ENCODE measurements around the gene FABP6.

FABP6 gene

DNA sequence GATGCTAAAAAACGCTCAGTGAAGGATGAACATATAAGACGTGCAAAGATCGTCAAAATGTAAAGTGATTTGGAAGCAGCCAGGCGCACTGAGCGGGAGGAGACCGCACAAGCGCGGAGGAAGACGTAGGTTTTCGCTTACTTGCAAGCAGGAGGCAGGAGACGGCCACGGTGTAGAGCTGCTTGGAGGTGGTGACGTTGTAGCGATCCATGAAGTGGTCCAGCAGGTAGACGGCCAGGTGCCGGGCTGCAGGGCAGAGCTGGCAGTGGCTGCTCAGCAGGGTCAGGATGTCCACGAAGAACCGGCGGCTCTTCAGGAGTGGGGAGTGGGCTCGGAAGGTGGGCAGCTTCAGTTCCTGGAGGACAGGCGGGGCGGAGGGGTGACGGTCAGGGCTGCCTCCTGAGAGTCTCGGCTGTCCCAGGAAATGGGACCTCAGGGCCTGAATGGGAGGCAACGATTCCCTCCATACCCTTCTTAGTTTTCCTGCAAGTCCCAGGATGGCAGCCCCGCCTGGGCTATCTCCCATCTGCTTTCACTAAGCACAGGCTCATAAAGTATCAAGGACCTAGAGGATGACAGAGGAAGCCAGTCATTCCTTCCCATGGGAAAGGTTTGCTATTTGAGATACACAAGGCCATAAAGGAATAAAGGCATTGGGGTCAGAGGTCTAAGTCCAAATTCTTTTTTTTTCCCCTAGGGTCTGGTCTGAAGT is 51.2 kb downstream of the FABP6 start:
- TF ChIP-seq, protein P1, sequence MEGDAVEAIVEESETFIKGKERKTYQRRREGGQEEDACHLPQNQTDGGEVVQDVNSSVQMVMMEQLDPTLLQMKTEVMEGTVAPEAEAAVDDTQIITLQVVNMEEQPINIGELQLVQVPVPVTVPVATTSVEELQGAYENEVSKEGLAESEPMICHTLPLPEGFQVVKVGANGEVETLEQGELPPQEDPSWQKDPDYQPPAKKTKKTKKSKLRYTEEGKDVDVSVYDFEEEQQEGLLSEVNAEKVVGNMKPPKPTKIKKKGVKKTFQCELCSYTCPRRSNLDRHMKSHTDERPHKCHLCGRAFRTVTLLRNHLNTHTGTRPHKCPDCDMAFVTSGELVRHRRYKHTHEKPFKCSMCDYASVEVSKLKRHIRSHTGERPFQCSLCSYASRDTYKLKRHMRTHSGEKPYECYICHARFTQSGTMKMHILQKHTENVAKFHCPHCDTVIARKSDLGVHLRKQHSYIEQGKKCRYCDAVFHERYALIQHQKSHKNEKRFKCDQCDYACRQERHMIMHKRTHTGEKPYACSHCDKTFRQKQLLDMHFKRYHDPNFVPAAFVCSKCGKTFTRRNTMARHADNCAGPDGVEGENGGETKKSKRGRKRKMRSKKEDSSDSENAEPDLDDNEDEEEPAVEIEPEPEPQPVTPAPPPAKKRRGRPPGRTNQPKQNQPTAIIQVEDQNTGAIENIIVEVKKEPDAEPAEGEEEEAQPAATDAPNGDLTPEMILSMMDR (IDR thresholded peaks at IDR 0.05; ENCODE audit: insufficient read depth, low read length, poor library complexity, severe bottlenecking): no peak

DNA sequence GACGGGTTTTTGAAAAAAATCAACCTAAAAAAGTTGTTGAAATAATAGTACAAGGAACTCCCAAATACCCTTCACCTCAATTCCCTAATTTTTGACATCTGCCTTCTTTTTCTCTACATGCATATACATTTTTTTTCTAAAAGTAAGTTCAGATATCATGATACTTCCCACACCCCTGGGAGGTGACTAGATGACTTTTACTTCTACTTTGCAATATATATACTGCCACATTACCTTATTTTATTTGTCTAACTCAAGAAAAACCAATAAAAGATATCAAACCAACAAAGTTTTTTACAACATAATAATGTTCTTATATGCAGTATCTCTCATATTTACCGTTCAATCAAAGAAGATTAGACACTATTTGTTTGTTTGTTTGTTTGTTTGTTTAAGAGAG is 52.0 kb downstream of the FABP6 start:
- H3K36me3 ChIP-seq (ENCODE audit: control insufficient read depth, insufficient read depth, low read length): no peaks in the 10 kb centered on the region
- no peak overlapping the region for H3K4me3 ChIP-seq (replicated peaks; ENCODE audit: low read depth, low read length)
- no peak for DNase-seq (ENCODE audit: extremely low read depth, insufficient read length)
- H3K27me3 ChIP-seq (replicated peaks; ENCODE audit: control insufficient read depth, insufficient read depth, low read length): no peaks in the 10 kb centered on the region; the same call in 1 of the 2 replicates
- TF ChIP-seq, protein P1 (IDR thresholded peaks at IDR 0.05; ENCODE audit: insufficient read depth, low read length, poor library complexity, severe bottlenecking): no peak

More for the DNA sequence above, 51.2 kb downstream of the FABP6 start:
- Histone ChIP-seq H3K36me3 (ENCODE audit: control insufficient read depth, insufficient read depth, low read length) (no peaks in the 10 kb centered on the region), H3K27me3 (replicated peaks; ENCODE audit: control insufficient read depth, insufficient read depth, low read length) (no peaks in the 10 kb centered on the region; the same call in 1 of the 2 replicates), H3K4me3 (replicated peaks; ENCODE audit: low read depth, low read length) (no peak overlapping the region)
- no peak for DNase-seq (ENCODE audit: extremely low read depth, insufficient read length)

DNA sequence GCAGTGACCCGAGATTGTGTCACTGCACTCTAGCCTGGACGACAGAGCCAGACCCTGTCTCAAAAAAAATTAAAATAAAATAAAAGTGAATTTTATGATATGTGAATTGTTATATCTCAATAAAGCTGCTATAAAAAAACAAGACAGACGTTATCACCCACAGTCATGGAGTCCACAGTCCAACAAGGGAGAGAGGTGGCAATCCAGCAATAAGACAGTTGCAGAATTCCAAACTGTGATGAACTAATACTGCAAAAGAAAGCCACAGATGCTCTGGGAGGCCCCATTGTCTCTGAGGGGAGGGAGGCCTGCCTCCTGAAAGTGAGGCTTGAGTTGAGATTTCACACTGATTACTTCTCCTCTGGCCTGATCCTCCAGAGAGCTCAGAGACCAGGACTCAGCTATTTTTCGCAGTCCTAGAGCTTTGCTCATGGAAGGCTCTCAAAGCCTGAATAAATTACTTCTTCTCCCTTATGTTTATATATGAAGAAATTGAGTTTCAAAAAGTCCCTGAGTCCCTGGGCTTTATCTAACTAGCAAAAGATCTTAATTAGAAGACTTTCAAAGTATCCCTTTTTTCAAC is 55.1 kb downstream of the FABP6 start:
- TF ChIP-seq, protein P1 (IDR thresholded peaks at IDR 0.05; ENCODE audit: insufficient read depth, low read length, poor library complexity, severe bottlenecking): no peak

DNA sequence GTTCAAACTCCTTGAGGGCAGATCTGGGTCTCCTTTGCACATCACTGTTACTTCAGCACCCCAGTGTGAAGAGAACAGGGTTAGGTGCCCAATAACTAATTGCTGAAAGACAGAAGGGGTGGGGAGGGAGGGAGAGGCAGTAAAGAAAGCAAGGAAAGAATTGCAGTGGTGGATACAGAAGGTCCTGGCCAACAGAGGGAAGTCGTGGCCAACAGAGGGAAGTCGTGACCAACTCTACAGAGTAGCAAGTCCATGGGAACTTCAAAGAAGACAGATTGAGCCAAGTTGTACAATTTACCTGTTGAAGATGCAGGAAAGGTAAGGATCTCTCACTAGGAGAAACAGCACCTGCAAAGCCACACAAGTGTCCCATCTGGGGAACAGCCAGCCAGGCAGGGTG is 56.0 kb downstream of the FABP6 start:
- Histone ChIP-seq H3K36me3 (ENCODE audit: control insufficient read depth, insufficient read depth, low read length) (no peaks in the 10 kb centered on the region), H3K4me3 (replicated peaks; ENCODE audit: low read depth, low read length) (no peak overlapping the region), H3K27me3 (replicated peaks; ENCODE audit: control insufficient read depth, insufficient read depth, low read length) (no peaks in the 10 kb centered on the region; the same call in 1 of the 2 replicates)
- TF ChIP-seq, protein P1 (IDR thresholded peaks at IDR 0.05; ENCODE audit: insufficient read depth, low read length, poor library complexity, severe bottlenecking): no peak
- no peak for DNase-seq (ENCODE audit: extremely low read depth, insufficient read length)

More for the DNA sequence above, 55.1 kb downstream of the FABP6 start:
- Histone ChIP-seq H3K36me3 (ENCODE audit: control insufficient read depth, insufficient read depth, low read length) (no peaks in the 10 kb centered on the region), H3K27me3 (replicated peaks; ENCODE audit: control insufficient read depth, insufficient read depth, low read length) (no peaks in the 10 kb centered on the region; the same call in 1 of the 2 replicates), H3K4me3 (replicated peaks; ENCODE audit: low read depth, low read length) (no peak overlapping the region)
- DNase-seq (ENCODE audit: extremely low read depth, insufficient read length): no peak

GRCh38 chr5:160286947-160287346 is 57.6 kb downstream of the FABP6 start:
- Histone ChIP-seq H3K27me3 (replicated peaks; ENCODE audit: control insufficient read depth, insufficient read depth, low read length) (no peaks in the 10 kb centered on the region; the same call in 1 of the 2 replicates), H3K4me3 (replicated peaks; ENCODE audit: low read depth, low read length) (no peak overlapping the region), H3K36me3 (ENCODE audit: control insufficient read depth, insufficient read depth, low read length) (no peaks in the 10 kb centered on the region)
- TF ChIP-seq, protein P1 (IDR thresholded peaks at IDR 0.05; ENCODE audit: insufficient read depth, low read length, poor library complexity, severe bottlenecking): no peak
- no peak for DNase-seq (ENCODE audit: extremely low read depth, insufficient read length)
